Right renal pelvis (tissue), 4 donors: ENCODE results near the gene TMEM184C. TPM values are rescaled to one million over a fixed set of nuclear protein-coding genes. Genes with fewer than 3 reads are reported as not detected.

Source experiments
- DNase-seq, 4 donors: peaks; one replicate each; pipeline ENCODE4 v3.0.0-alpha.2; 2013; ENCODE audit warnings: low read depth in 4 of 4, low spot score in 3 of 4, missing footprints in 1 of 4
- polyA plus RNA-seq, 4 donors: library from polyadenylated mRNA; unstranded; fragments of 120-200 nt; gene quantifications; one replicate each; pipeline ENCODE4 v1.2.1, GENCODE V29; 2013; ENCODE audit not compliant: insufficient read length in 4 of 4

TMEM184C gene
- polyA plus RNA-seq, 4 donors, result 45.2 to 64.1 (median 59.5) TPM

DNA sequence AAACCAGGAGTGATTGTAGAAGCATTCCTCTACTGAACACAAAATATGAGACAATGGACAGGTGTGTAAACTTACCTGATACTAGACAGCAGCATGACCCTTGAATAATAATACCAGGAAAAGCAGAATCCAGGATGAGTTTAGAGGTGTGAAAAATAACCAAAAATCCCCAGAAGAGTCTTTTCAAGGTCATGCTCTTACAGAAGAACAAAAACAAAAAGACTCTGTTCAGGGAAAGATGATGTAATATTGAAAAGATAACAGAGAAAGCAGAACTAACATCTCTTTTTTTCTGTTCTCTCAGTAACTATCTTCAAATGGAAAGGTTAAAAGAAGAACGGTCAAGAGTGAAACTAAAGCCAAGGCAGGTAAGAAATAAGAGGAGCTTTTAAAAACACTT is 100.7 kb downstream of the TMEM184C start:
- DNase-seq, result no peak

Other genes with a start within 250 kb of the TMEM184C start
- gene EDNRA, start 136.3 kb upstream of the TMEM184C start, polyA plus RNA-seq, result 100 to 1,000 TPM in 2 of 4 donors, 10 to 100 TPM in 2; 72.9 to 104 (median 99.4) TPM
- gene PRMT9, start 66.8 kb downstream of the TMEM184C start, polyA plus RNA-seq, result 10 to 100 TPM; 24.9 to 29.8 (median 28.2) TPM
- 10 to 100 TPM; 19.2 to 21.2 (median 19.8) TPM for gene ARHGAP10, start 114.7 kb downstream of the TMEM184C start, polyA plus RNA-seq